ENCODE measurements around the gene LGALS14.
"Not testable (repeated sequence)": the region's sequence is repeated elsewhere in the genome, so short reads cannot be mapped to it uniquely, and the experiment has no call there.

Gene LGALS14

DNA sequence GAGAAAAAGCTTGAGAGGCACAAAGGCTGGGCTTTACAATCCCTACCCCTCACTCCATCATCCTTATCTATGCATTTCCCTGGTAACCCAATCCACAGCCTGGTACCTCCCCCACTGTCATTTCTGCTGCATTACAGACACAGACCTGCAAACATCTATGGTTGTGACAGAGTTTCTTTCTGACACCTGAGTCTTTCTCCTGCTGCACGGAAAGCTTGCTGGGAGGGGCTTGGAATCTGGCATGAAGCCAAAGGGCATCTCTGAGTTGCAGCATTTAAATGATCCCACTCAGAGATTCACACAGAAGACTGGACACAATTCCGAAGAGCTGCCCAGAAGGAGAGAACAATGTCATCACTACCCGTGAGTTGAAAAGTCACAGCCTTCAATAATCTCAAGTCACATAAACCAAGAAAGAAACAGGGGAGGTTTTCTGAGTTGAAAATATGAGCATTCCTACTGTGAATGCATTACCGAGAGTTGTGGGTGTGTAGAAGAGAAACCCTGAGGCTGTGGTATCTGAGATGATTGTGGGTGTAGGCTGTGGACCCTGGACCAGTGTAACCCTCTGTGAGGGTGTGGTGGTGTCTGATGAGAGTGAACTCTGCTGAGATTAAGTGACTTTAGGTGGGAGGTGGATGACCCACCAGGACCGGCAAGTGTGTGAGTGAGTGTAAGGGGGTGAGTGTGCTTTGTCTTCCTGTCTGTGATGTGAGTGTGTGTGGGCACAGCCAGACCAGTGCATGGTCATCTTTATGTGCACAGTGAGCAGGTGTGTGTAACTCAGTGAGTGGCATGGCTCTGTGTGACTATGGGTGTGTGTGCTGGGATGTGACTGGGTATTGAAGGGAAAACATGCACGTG is at the start of gene LGALS14:
Gene LGALS14, plus strand, starts transcription at position 301 of the 864 bp plus-strand sequence. Its CDS starts 48 bp downstream, at position 349.
- DNase-seq = no peak

- DNase-seq = no peak
Observed at GRCh38 chr19:39655613-39656012, 48.7 kb upstream of the LGALS14 start, which contains the start of gene LGALS16. LGALS16 (plus strand) TSS chr19:39655913; CDS start chr19:39655962, 49 bp downstream.

GRCh38 chr19:39659791-39660190 is 44.5 kb upstream of the LGALS14 start:
- no peak for DNase-seq

DNA sequence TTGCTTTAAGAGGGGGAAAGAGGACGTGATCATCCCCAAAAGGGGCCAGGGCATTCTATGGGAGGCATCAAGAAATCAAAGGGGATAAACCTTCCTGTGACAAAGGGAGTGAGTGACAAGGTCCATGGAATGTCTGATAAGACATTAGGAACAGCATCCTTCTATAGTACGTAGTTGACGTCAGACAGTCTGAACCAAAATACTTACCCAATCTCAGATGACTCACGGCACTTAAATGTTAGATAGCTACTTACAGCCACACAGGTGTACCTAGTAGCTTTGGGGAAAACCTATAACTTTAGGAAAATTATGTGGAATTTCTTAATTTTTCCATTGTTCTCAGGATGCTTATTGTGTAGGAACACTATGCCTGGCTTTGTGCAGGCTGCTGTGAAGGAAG is 43.6 kb upstream of the LGALS14 start:
- DNase-seq = no peak

- DNase-seq = no peak
Observed at GRCh38 chr19:39661565-39661964, 42.7 kb upstream of the LGALS14 start.

GRCh38 chr19:39669860-39670259 is 34.4 kb upstream of the LGALS14 start:
- DNase-seq = not testable (repeated sequence)

- DNase-seq = no peak
Observed at GRCh38 chr19:39670998-39671397, 33.3 kb upstream of the LGALS14 start.

DNA sequence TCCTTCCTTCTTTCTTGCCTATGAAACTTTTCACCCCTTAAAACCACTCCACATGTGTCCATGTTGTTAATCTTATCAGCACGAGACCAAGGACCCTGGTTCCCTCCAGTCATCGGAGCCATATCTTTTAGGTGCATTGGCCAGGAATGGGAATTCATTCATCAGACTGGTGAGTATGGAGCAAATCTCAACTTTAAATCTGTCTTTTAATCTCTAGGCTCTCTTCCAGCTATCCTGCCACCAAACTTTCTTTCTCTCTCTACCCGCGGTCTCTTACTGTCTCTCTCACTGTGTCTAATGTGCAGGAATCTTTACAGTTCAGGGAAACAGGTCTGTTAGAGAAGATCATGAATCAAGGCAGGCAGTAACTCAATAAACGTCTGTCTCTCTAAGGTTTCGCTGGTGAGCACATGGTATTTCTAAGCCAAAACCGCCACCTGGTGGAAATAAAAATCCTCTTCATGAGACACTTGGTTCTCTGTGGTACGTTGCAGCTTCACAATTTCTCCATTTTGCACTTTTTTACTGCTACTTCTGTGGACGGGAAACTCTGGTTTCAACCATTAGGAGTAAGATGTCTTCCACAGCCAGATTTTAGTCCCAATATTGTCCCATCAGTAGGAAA is 32.4 kb upstream of the LGALS14 start:
- peak; percentile 63 for DNase-seq

DNA sequence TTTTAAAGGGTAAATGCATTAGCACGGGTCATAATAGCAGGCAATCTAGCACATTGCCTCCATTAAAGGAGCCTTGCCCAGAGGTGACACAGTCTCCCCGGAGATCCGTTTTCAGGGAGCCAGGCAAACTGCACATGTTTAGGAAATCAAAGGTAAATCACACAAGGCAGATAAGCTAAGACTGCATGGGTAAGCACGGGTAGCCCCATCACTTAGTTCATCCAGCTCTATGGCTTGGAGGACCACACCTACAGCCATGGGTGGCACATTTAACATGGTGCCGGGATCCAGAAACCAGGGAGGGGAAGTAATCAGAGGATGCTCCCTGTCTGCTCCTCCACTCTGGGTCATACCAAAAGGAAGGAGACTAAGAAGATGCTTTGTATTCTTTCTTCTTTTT is 31.8 kb upstream of the LGALS14 start:
- DNase-seq = no peak

DNA sequence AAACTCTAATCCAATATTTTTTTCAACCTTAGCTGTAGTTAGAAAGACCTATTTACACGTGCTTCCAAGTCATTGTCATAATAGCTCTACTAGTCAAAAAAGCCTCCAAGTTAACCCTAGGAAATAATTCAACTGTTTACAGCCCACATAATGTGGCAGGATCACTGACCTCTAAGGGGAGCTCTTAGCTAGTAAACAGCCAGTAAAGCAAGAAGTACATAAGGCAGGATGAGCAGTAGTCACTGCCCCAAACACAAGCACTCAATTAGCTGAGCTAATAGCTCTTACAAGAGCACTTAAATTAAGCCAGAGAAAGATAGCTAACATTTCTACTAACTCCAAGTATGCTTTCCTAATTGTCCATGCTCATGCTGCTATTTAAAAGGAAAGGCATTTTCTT is 30.4 kb upstream of the LGALS14 start:
- not testable (repeated sequence) for DNase-seq

GRCh38 chr19:39676004-39676403 is 28.3 kb upstream of the LGALS14 start:
- DNase-seq = no peak

DNA sequence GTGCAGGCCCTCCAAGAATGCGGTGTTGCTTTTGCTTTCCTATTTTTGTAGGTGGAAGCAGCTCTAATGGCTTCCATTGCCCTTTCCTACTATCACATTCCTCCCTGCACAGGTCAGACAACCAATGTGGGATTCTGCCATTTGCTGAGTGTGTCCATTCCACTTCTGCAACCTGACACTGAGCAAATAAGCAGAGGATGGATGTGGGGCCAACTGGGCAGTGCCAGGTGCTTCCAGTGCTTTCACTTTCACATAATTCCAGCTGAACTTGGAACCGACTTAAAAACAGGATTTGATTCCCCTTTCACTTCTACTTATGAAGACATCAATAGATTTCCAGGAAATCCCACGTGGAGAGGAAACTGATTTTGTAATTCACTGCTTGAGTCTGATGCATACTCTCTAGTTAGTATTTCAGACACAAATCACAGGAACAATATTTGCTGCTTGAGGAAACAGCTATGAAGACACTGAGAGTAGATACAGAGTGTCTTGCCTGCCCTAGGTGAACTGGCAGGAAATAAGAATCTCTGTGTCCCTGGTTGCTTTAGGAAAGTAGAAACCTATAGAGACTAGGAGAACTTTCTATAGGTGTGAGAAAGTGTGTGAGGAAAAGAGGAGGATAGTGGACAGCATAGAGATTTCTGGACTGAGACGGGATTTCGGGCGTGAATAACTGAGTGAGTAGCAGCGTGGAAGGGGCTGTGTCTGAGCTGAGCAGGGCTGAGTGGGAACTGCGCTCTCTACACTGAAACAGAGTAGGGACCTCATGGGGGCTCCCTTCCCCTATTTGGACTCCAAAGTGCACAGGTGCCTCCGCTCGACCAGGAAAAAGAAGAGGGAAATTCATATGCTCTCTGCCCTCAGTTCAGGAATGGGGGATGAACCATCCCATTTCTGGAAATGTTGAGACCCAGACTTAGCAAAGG is 26.1 kb upstream of the LGALS14 start:
- DNase-seq = no peak

- DNase-seq = peak; percentile 37
Observed at GRCh38 chr19:39679056-39679790, 25.1 kb upstream of the LGALS14 start.

DNA sequence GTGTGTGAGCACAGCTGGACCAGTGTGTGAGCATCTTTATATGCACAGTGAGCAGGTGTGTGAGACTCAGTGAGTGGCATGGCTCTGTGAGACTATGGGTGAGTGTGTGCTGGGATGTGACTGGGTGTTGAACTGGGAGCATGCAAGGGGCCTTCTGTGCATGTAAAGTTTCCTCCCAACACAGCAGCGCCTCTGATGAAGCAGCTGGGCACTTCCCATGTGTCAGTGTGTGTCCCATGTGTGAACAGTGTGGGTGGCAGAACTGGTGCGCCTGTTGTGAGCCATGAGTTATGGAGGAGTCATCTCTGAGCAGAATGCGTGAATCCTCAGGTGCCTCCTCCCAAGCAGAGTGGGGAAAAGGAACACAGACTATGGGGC is 24.5 kb upstream of the LGALS14 start:
- DNase-seq = no peak

DNA sequence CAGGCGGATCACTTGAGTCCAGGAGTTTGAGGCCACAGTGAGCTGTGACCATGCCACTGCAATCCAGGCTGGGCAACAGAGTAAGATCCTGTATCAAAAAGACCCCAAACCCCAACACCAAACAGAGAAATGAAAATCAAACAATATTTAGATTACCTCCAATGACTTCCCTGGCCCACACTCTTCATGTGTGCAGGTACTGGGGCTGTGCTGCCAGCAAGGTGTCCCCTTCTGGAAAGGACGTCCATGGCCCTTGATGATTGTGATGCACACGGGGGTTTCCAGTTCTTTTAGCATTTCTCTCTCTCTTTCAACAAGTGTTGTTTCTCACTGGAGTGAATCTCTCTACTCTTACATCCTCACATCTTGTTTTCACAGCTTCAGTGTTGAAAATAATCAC is 23.7 kb upstream of the LGALS14 start:
- no peak for DNase-seq

DNA sequence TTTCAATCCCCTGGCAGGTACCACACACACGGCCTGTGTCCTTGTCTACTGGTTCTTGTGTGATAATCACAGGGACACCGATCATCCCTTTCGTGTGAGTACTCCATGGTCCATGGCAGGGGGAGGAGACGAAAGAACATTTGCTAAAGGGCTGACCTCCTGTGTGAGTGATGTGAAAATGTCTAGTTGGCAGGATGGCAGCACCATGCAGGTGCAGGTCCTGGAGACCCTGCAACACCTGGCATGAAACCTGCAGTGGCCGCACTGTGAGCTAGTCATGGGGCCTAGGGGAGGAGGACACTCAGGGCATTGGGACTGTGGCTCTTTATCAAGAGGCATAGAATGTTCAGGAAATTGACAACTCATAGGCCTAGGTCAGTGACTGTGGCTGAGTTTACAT is 22.9 kb upstream of the LGALS14 start:
- DNase-seq = no peak

- DNase-seq = no peak
Observed at GRCh38 chr19:39684267-39684666, 20.0 kb upstream of the LGALS14 start.

- no peak for DNase-seq
Observed at GRCh38 chr19:39686739-39687138, 17.5 kb upstream of the LGALS14 start.

GRCh38 chr19:39688637-39689036 is 15.6 kb upstream of the LGALS14 start:
- not testable (repeated sequence) for DNase-seq

GRCh38 chr19:39692166-39692565 is 12.1 kb upstream of the LGALS14 start:
- no peak for DNase-seq

- DNase-seq = no peak
Observed at GRCh38 chr19:39692822-39693221, 11.5 kb upstream of the LGALS14 start.

- DNase-seq = no peak
Observed at GRCh38 chr19:39695759-39696158, 8.5 kb upstream of the LGALS14 start.

Measured in CD4-positive, alpha-beta T cell treated with Interleukin-4 for 4 hours (primary cell).